NB4 (cell line): Measurements from ENCODE around the gene LETM1.

ENCODE experiments used
- CTCF ChIP-seq: IDR thresholded peaks from one replicate; pipeline ENCODE4 v1.5.1; 2012; ENCODE audit warnings: low read depth, low read length
- POLR2A ChIP-seq: IDR thresholded peaks from 2 replicates; pipeline ENCODE4 v1.6.1; 2011; ENCODE audit warnings: mild to moderate bottlenecking; ENCODE audit not compliant: insufficient read length; ENCODE audit errors: extremely low read depth

- TF ChIP-seq CTCF (no peak), POLR2A (no peak)
Measured at GRCh38 chr4:1795299-1796195, 60.4 kb downstream of the LETM1 start.
